Kidney tubule cell (primary cell): ENCODE data around the gene UBE2H.

Experiments
- DNase-seq: peaks from one replicate; pipeline ENCODE4 v3.0.0-alpha.2; 2018; ENCODE audit warnings: low spot score

The UBE2H gene

GRCh38 chr7:129784783-129785684 is 167.7 kb downstream of the UBE2H start:
- no peak for DNase-seq

GRCh38 chr7:129784437-129784782 is 168.3 kb downstream of the UBE2H start:
- DNase-seq, result no peak

GRCh38 chr7:129783584-129783919 is 169.2 kb downstream of the UBE2H start:
- no peak for DNase-seq

- no peak for DNase-seq
These were observed 169.8 kb downstream of the UBE2H start for GRCh38 chr7:129782818-129783583.

- DNase-seq, result no peak
These were observed 170.6 kb downstream of the UBE2H start for GRCh38 chr7:129781928-129782817.

GRCh38 chr7:129780974-129781927 is 171.5 kb downstream of the UBE2H start:
- DNase-seq, result no peak
